ENCODE data around the gene FILIP1. TPM values are rescaled to one million over a fixed set of nuclear protein-coding genes. Genes with fewer than 3 reads are reported as not detected.

Gene FILIP1
- total RNA-seq, 1 experiment from 2014 or later, result not detected

DNA sequence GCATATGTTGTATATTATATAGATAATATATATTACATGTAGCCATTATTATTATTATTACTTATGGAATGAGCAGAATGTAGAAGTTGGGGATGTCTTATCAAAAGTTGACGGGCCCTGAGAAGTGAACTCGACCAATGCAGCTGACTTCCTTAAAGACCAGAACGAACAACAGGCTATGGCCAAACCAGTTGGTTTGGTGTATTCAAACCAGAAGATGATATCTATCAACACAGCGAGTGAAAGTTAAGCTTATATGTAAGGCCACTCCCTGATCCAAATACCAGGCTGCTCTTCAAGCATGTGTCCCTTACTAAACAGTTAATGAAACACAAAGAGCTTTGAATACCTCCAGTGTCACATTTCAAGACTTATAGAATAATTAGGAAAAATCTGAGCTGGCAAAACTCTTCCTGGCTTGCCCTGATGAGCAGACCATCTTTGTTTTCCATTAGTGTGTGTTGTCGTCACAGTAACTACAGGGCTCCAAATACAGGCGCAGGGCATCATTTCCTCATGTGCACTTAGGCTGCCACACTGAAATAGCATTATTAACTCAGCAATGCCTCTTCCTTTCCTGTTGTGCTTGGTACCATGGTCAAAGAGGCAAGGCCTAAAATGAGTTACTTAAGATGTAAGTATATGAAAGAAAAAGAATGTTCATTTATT lies 6.6 kb downstream of the FILIP1 start:
- no peaks in the 10 kb centered on the region for H3F3A ChIP-seq (ENCODE audit: low read length, unreplicated experiment)
- H2AFZ ChIP-seq (ENCODE audit: low read length), result no peak overlapping the region
- no peak for ATAC-seq
- H4K20me1 ChIP-seq (ENCODE audit: low read length), result no peaks in the 10 kb centered on the region
- no peak overlapping the region for H3K4me2 ChIP-seq (ENCODE audit: low read length)
- no peaks in the 10 kb centered on the region for H3K27me3 ChIP-seq (ENCODE audit: low read length)
- DNase-seq, result no peak
- intact Hi-C loops (cut with micrococcal nuclease), result no loop called here
- H3K9ac ChIP-seq (ENCODE audit: low read length), result no peak overlapping the region
- ChIA-PET POLR2A (ENCODE audit: unreplicated experiment) (no interaction called here), CTCF (no interaction called here)
- no peaks in the 10 kb centered on the region for H3K79me2 ChIP-seq (ENCODE audit: low read length)
- TF ChIP-seq CTCF (conservative IDR thresholded peaks at IDR 0.05; ENCODE audit: low read depth, low read length) (no peak), EZH2 (IDR thresholded peaks at IDR 0.05; ENCODE audit: low read length, unreplicated experiment) (no peak), EZH2phosphoT487 (IDR thresholded peaks at IDR 0.05; ENCODE audit: borderline replicate concordance, low read length) (no peak)
- H3K9me2 ChIP-seq (replicated peaks; ENCODE audit: low read length), result no peaks in the 10 kb centered on the region
- no peak overlapping the region for H3K4me3 ChIP-seq (ENCODE audit: low read length)
- H3K36me3 ChIP-seq (ENCODE audit: low read depth, low read length), result no peaks in the 10 kb centered on the region
- no TSS peak for BruUV-seq (replicated peaks)
- no peak overlapping the region for H3K27ac ChIP-seq (ENCODE audit: low read length)
- H3K4me1 ChIP-seq (ENCODE audit: insufficient read depth, low read length), result no peaks in the 10 kb centered on the region
- no peaks in the 10 kb centered on the region for H3K9me3 ChIP-seq (ENCODE audit: low read length)

GRCh38 chr6:75484535-75484934 lies 9.1 kb downstream of the FILIP1 start:
- no peak overlapping the region for H2AFZ ChIP-seq (ENCODE audit: low read length)
- BruUV-seq (replicated peaks), result no TSS peak
- H3K4me2 ChIP-seq (ENCODE audit: low read length), result no peak overlapping the region
- no peaks in the 10 kb centered on the region for H3K79me2 ChIP-seq (ENCODE audit: low read length)
- H3F3A ChIP-seq (ENCODE audit: low read length, unreplicated experiment), result no peaks in the 10 kb centered on the region
- intact Hi-C loops (cut with micrococcal nuclease), result no loop called here
- H3K4me1 ChIP-seq (ENCODE audit: insufficient read depth, low read length), result no peaks in the 10 kb centered on the region
- H3K9me3 ChIP-seq (ENCODE audit: low read length), result no peaks in the 10 kb centered on the region
- no peaks in the 10 kb centered on the region for H3K36me3 ChIP-seq (ENCODE audit: low read depth, low read length)
- ChIA-PET CTCF (no interaction called here), POLR2A (ENCODE audit: unreplicated experiment) (no interaction called here)
- H4K20me1 ChIP-seq (ENCODE audit: low read length), result no peaks in the 10 kb centered on the region
- ATAC-seq, result no peak
- no peak overlapping the region for H3K27ac ChIP-seq (ENCODE audit: low read length)
- no peak for DNase-seq
- TF ChIP-seq EZH2phosphoT487 (IDR thresholded peaks at IDR 0.05; ENCODE audit: borderline replicate concordance, low read length) (no peak), EZH2 (IDR thresholded peaks at IDR 0.05; ENCODE audit: low read length, unreplicated experiment) (no peak), CTCF (conservative IDR thresholded peaks at IDR 0.05; ENCODE audit: low read depth, low read length) (no peak)
- no peak overlapping the region for H3K9ac ChIP-seq (ENCODE audit: low read length)
- H3K4me3 ChIP-seq (ENCODE audit: low read length), result no peak overlapping the region
- H3K27me3 ChIP-seq (ENCODE audit: low read length), result no peaks in the 10 kb centered on the region
- no peaks in the 10 kb centered on the region for H3K9me2 ChIP-seq (replicated peaks; ENCODE audit: low read length)

DNA sequence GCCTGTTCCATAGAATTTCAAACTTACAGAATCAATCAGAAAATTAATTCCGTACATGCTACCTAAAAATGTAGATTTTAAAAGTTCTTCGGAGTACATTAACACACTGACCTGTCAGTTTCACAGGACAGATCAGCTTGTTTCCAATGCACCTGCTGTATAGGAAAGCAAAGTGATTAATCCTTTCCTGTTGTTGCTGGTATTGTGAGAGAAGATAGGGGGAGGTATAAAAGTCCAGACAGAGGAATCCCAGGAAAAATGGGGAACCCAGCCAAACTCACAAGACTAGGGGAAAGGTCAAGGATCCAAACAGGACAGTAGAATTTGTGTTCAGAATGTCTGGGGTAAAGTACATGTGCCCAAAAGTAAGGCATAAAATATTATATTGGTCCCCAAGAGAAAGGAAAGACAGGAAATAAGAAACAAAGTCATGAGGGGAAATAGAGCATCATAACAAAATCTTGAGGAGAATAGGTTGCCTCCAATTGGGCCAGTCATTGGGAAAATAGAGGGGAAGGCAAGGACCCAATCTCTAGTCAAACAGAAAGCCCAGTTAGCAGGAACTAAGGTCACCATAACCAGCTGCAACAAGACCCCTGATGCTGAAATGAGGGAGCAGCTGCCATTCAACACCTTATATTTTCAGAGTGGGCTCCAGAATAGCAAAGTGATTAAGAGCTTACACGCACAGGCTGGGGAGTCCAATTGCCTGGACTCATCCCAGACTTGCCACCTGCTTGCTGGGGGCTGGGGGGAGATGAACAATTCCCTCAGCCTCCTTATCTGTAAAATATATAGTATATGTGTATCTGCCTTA lies 10.3 kb downstream of the FILIP1 start:
- Histone ChIP-seq H3K4me1 (ENCODE audit: insufficient read depth, low read length) (no peaks in the 10 kb centered on the region), H3F3A (ENCODE audit: low read length, unreplicated experiment) (no peaks in the 10 kb centered on the region), H3K4me3 (ENCODE audit: low read length) (no peak overlapping the region), H3K9me3 (ENCODE audit: low read length) (no peaks in the 10 kb centered on the region), H3K9me2 (replicated peaks; ENCODE audit: low read length) (no peaks in the 10 kb centered on the region), H3K27me3 (ENCODE audit: low read length) (no peaks in the 10 kb centered on the region), H3K9ac (ENCODE audit: low read length) (no peak overlapping the region), H2AFZ (ENCODE audit: low read length) (no peak overlapping the region), H4K20me1 (ENCODE audit: low read length) (no peaks in the 10 kb centered on the region), H3K36me3 (ENCODE audit: low read depth, low read length) (no peaks in the 10 kb centered on the region), H3K27ac (ENCODE audit: low read length) (no peak overlapping the region), H3K79me2 (ENCODE audit: low read length) (no peaks in the 10 kb centered on the region), H3K4me2 (ENCODE audit: low read length) (no peak overlapping the region)
- DNase-seq (no peak), ATAC-seq (no peak)
- ChIA-PET CTCF (no interaction called here), POLR2A (ENCODE audit: unreplicated experiment) (no interaction called here)
- no TSS peak for BruUV-seq (replicated peaks)
- TF ChIP-seq EZH2phosphoT487 (IDR thresholded peaks at IDR 0.05; ENCODE audit: borderline replicate concordance, low read length) (no peak), CTCF (conservative IDR thresholded peaks at IDR 0.05; ENCODE audit: low read depth, low read length) (no peak), EZH2 (IDR thresholded peaks at IDR 0.05; ENCODE audit: low read length, unreplicated experiment) (no peak)
- intact Hi-C loops (cut with micrococcal nuclease), result no loop called here
